Adrenal gland (tissue), 12 donors: ENCODE measurements around the gene KDM4C. TPM values are rescaled to one million over a fixed set of nuclear protein-coding genes. Genes with fewer than 3 reads are reported as not detected.

Source experiments
- DNase-seq, 7 donors: peaks; one replicate each; pipeline ENCODE4 v3.0.0-alpha.2; 2019 to 2020
- H3K27ac ChIP-seq, 5 donors: fragments of 200-600 bp; sonication (generic) in 4 of 5; 1 replicate in 3 of 5; 2 replicates in 2 of 5; pipeline versions ENCODE4 v1.5.1 to v1.8.0; 2016 to 2020; ENCODE audit warnings: mild to moderate bottlenecking in 1 of 5
- H3K27me3 ChIP-seq: fragments of 200-600 bp; 2 replicates; pipeline ENCODE4 v1.8.0; 2021
- H3K36me3 ChIP-seq, 2 donors: fragments of 200-600 bp; replicated peaks in 1 of 2; 1 replicate in 1 of 2; 2 replicates in 1 of 2; pipeline versions ENCODE4 v1.5.1 to v1.8.0; 2018 to 2022
- H3K4me1 ChIP-seq, 2 donors: fragments of 200-600 bp; replicated peaks in 1 of 2; 1 replicate in 1 of 2; 2 replicates in 1 of 2; pipeline versions ENCODE4 v1.5.1 to v1.8.0; 2018 to 2021
- H3K4me3 ChIP-seq, 4 donors: fragments of 200-600 bp; sonication (generic) in 3 of 4; one replicate each; pipeline ENCODE4 v1.5.1; 2016 to 2018
- H3K9me3 ChIP-seq, 3 donors: fragments of 200-600 bp; sonication (generic) in 1 of 3; replicated peaks in 1 of 3; 1 replicate in 2 of 3; 2 replicates in 1 of 3; pipeline versions ENCODE4 v1.5.1 to v1.8.0; 2016 to 2021
- CTCF ChIP-seq, 6 experiments: fragments of 450-650 bp in 4 of 6; fragments of 200-600 bp in 2 of 6; sonication (generic) in 1 of 6; IDR thresholded peaks; 1 replicate in 5 of 6; 2 replicates in 1 of 6; pipeline versions ENCODE4 v1.5.1 to v1.8.0; 2016 to 2021; ENCODE audit warnings: antibody characterized with exemption in 6 of 6, mild to moderate bottlenecking in 2 of 6, moderate library complexity in 1 of 6
- POLR2A ChIP-seq, 2 donors: fragments of 450-650 bp; IDR thresholded peaks; one replicate each; pipeline ENCODE4 v1.6.1; 2017; ENCODE audit warnings: antibody characterized with exemption in 2 of 2, mild to moderate bottlenecking in 2 of 2, moderate library complexity in 1 of 2
- WGBS, 4 donors: extraction: QIAGEN DNeasy Blood & Tissue Kit in 2 of 4; methylation state at CpG; one replicate each; pipeline versions ENCODE4 v1.1.5 to v1.1.7; 2013 to 2017; 5-methylcytosine and 5-hydroxymethylcytosine counted together
- intact Hi-C, 2 donors: fragments of 100-400 bp; cut with DNase I; formaldehyde crosslinking; loops; one replicate each; pipeline versions ENCODE4 v1.14.1 to v1.15.0; 2022 to 2023
- polyA plus RNA-seq, 3 donors: library from polyadenylated mRNA; stranded (reverse); fragments of 200-250 nt in 2 of 3; fragments of 350-450 nt in 1 of 3; fragmentation: Illumina TruSeq in 1 of 3; extraction: RNeasy Lipid Tissue Mini Kit (QIAGEN cat#74804) in 1 of 3; gene quantifications; one replicate each; pipeline ENCODE4 v1.2.3, GENCODE V29; 2013 to 2014
- total RNA-seq, 9 donors: library from RNA; depleted of rRNA in 4 of 9; stranded (reverse); fragments of >200 nt in 4 of 9; fragments of 120-200 nt in 1 of 9; fragmentation: NEBNext Ultra II Directional in 1 of 9; extraction: Animal tissue kit (Norgen Biotek cat#: 25700) in 1 of 9; gene quantifications; one replicate each; pipeline versions ENCODE4 v1.1.0 to v1.2.4, GENCODE V29; 2013 to 2023
- donor health status: healthy with polysubstance abuse.
- donor health status: Bipolar disorder and iron deficiency.
- donor health status: DM: yes; HTN: yes; CAD: no.
- donor health status: DM: no; HTN: no; CAD: no.
- donor health status: DM: no; HTN: no; CAD: no.
- donor health status: DM: yes; HTN: yes; CAD: no.

Gene KDM4C
- total and polyA plus RNA-seq, 12 donors: 7.9 to 33.4 (median 23.3) TPM

GRCh38 chr9:7067169-7067568 lies 309.4 kb downstream of the KDM4C start:
- no peak for DNase-seq
- no peaks in the 10 kb centered on the region for H3K9me3 ChIP-seq
- no peak for TF ChIP-seq POLR2A (IDR thresholded peaks at IDR 0.05)
- TF ChIP-seq CTCF (IDR thresholded peaks at IDR 0.05): no peak
- no peak overlapping the region for H3K4me3 ChIP-seq
- no peaks in the 10 kb centered on the region for H3K36me3 ChIP-seq
- H3K4me1 ChIP-seq: no peaks in the 10 kb centered on the region
- no peaks in the 10 kb centered on the region for H3K27me3 ChIP-seq
- WGBS, 4 donors: 68 to 81% (median 72%) methylated on average over 4 of the region's 4 CpGs
- H3K27ac ChIP-seq: no peak overlapping the region
- intact Hi-C loops: no loop called here

GRCh38 chr9:7071916-7072315 lies 314.1 kb downstream of the KDM4C start:
- Histone ChIP-seq H3K4me3 (no peak overlapping the region), H3K27me3 (no peaks in the 10 kb centered on the region), H3K36me3 (peaks cover 0 to 3% of the 10 kb centered on the region in 2 donors), H3K4me1 (no peaks in the 10 kb centered on the region), H3K9me3 (no peaks in the 10 kb centered on the region), H3K27ac (no peak overlapping the region)
- intact Hi-C loops: no loop called here
- WGBS, 4 donors: 87 to 93% (median 88%) methylated on average over 1 of the region's 1 CpG
- no peak for TF ChIP-seq CTCF (IDR thresholded peaks at IDR 0.05)
- TF ChIP-seq POLR2A (IDR thresholded peaks at IDR 0.05): no peak
- no peak for DNase-seq

GRCh38 chr9:7073706-7074105 lies 315.9 kb downstream of the KDM4C start:
- Histone ChIP-seq H3K27ac (no peak overlapping the region), H3K4me1 (peaks cover 0 to under 1% of the 10 kb centered on the region in 2 donors), H3K36me3 (peaks cover 0 to 8% of the 10 kb centered on the region in 2 donors), H3K9me3 (no peaks in the 10 kb centered on the region), H3K27me3 (no peaks in the 10 kb centered on the region), H3K4me3 (no peak overlapping the region)
- WGBS, 4 donors: 92 to 97% (median 93%) methylated on average over 2 of the region's 2 CpGs
- intact Hi-C loops: no loop called here
- DNase-seq: no peak
- TF ChIP-seq POLR2A (IDR thresholded peaks at IDR 0.05) (no peak), CTCF (IDR thresholded peaks at IDR 0.05) (no peak)

- peaks cover 0 to 4% of the 10 kb centered on the region in 2 donors for H3K4me1 ChIP-seq
- no peaks in the 10 kb centered on the region for H3K9me3 ChIP-seq
- 92 to 97% (median 95%) methylated on average over 7 of the region's 7 CpGs for WGBS, 4 donors
- no peak overlapping the region for H3K27ac ChIP-seq
- TF ChIP-seq POLR2A (IDR thresholded peaks at IDR 0.05) (no peak), CTCF (IDR thresholded peaks at IDR 0.05) (no peak)
- H3K27me3 ChIP-seq: no peaks in the 10 kb centered on the region
- H3K4me3 ChIP-seq: no peak overlapping the region
- DNase-seq: no peak
- H3K36me3 ChIP-seq: peaks cover 0 to 8% of the 10 kb centered on the region in 2 donors
- intact Hi-C loops: no loop called here
Measured at GRCh38 chr9:7075154-7075553, 317.4 kb downstream of the KDM4C start.
